ENCODE data around the gene GNAI2. TPM values are rescaled to one million over a fixed set of nuclear protein-coding genes. Genes with fewer than 3 reads are reported as not detected.
A peak's percentile ranks its signal among the peaks of the same experiment; 100 is the strongest.
"Not testable (repeated sequence)": the region's sequence is repeated elsewhere in the genome, so short reads cannot be mapped to it uniquely, and the experiment has no call there.

Gene GNAI2
- total RNA-seq, 3 donors from 2014 or later = 47.0 to 190 (median 96.4) TPM

DNA sequence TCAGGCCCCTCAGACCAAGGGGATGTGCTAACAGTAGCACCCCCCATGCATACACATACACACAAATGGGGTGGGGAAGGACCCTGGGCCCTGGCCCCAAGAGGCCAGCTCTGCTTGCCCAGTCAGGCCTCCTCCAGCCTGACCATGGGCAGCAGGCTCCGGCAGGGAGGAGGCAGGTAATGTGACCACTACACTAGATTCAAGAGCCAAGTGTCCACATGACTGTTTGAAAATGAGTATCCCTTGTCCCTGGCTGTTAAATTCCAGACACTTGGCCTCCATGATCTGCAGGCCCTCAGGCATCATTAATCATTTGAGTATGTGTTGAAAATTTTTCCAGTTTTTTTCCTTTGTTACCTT lies 13.9 kb upstream of the GNAI2 start:
- Histone ChIP-seq H3K4me3 (no peak overlapping the region), H3K9me3 (no peaks in the 10 kb centered on the region), H3K36me3 (ENCODE audit: low read depth) (no peaks in the 10 kb centered on the region), H3K4me1 (ENCODE audit: low read depth) (peaks cover 11% of the 10 kb centered on the region)
- DNase-seq = no peak
- TF ChIP-seq, protein P1, sequence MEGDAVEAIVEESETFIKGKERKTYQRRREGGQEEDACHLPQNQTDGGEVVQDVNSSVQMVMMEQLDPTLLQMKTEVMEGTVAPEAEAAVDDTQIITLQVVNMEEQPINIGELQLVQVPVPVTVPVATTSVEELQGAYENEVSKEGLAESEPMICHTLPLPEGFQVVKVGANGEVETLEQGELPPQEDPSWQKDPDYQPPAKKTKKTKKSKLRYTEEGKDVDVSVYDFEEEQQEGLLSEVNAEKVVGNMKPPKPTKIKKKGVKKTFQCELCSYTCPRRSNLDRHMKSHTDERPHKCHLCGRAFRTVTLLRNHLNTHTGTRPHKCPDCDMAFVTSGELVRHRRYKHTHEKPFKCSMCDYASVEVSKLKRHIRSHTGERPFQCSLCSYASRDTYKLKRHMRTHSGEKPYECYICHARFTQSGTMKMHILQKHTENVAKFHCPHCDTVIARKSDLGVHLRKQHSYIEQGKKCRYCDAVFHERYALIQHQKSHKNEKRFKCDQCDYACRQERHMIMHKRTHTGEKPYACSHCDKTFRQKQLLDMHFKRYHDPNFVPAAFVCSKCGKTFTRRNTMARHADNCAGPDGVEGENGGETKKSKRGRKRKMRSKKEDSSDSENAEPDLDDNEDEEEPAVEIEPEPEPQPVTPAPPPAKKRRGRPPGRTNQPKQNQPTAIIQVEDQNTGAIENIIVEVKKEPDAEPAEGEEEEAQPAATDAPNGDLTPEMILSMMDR (IDR thresholded peaks at IDR 0.05) = no peak
- intact Hi-C loops (cut with DNase I, micrococcal nuclease) = loop anchor here in 1 of 2 donors (10.0 kb wide), 1 partner anchor 53 kb away; the partner anchor contains the start of gene LSMEM2
- ATAC-seq = no peak

DNA sequence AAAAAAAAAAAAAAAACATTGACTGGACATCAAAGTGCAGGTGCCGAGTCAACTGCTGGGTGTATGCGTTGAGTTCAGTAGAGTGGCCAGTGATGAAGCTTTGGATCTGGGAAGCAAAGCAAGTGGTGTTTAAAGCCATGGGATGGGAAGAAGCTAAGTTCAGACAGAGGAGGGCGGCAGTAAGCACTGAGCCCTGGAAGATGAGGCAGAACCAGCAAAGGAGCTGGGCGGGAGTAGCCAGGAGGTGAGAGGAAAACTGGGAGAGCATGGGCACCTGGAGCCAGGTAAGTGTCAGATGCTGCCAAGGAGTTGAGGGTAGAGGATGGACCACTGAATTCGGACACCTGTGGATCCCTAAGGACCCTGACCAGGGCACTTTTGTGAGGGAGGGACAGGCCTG lies 11.4 kb upstream of the GNAI2 start:
- DNase-seq (no peak), ATAC-seq (no peak)
- TF ChIP-seq, protein P1 (IDR thresholded peaks at IDR 0.05) = no peak
- intact Hi-C loops (cut with DNase I, micrococcal nuclease) = loop anchor here (5.0 to 10.0 kb wide), 2 partner anchors 32 to 50 kb away; partner anchors contain the start of genes GNAT1 (in 1 of the 2) and LSMEM2 (in 1 of the 2)
- Histone ChIP-seq H3K36me3 (ENCODE audit: low read depth) (no peaks in the 10 kb centered on the region), H3K4me3 (no peak overlapping the region), H3K4me1 (ENCODE audit: low read depth) (peaks cover 12% of the 10 kb centered on the region), H3K9me3 (no peaks in the 10 kb centered on the region)

DNA sequence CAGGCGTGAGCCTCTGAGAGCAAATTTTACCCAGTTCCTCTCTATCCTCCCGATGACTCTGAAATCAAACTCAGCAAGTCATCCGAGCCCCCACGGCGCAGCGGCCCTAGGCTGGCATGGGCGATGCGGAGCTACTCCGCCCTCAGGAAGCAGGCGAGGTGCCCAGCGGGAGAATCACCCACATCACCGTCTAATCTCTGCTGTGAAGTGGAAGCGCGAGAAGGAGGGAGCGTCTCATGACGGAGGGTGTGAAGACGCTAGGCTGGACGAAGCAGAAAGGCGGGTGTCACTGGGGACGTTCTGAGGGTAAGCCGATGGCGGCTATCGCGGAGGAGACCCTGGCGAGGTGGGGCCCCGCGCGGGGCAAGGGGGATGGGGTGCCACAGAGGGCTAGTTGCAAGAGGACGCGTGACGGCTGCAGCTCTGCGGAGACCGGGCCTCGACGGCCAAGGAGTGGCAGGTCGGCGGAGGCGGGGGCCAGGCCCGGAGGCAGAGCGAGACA lies 9.1 kb upstream of the GNAI2 start:
- ATAC-seq (peak; percentile 39), DNase-seq (no peak)
- TF ChIP-seq, protein P1 (IDR thresholded peaks at IDR 0.05) = no peak
- no peaks in the 10 kb centered on the region for H3K36me3 ChIP-seq (ENCODE audit: low read depth)
- intact Hi-C loops (cut with DNase I, micrococcal nuclease) = loop anchor here (2.0 to 10.0 kb wide), 3 partner anchors 34 to 48 kb away; partner anchors contain the start of genes GNAT1 (in 1 of the 2) and LSMEM2 (in 1 of the 2)
- no peaks in the 10 kb centered on the region for H3K9me3 ChIP-seq
- H3K4me3 ChIP-seq = no peak overlapping the region
- H3K4me1 ChIP-seq (ENCODE audit: low read depth) = peaks cover 12% of the 10 kb centered on the region

DNA sequence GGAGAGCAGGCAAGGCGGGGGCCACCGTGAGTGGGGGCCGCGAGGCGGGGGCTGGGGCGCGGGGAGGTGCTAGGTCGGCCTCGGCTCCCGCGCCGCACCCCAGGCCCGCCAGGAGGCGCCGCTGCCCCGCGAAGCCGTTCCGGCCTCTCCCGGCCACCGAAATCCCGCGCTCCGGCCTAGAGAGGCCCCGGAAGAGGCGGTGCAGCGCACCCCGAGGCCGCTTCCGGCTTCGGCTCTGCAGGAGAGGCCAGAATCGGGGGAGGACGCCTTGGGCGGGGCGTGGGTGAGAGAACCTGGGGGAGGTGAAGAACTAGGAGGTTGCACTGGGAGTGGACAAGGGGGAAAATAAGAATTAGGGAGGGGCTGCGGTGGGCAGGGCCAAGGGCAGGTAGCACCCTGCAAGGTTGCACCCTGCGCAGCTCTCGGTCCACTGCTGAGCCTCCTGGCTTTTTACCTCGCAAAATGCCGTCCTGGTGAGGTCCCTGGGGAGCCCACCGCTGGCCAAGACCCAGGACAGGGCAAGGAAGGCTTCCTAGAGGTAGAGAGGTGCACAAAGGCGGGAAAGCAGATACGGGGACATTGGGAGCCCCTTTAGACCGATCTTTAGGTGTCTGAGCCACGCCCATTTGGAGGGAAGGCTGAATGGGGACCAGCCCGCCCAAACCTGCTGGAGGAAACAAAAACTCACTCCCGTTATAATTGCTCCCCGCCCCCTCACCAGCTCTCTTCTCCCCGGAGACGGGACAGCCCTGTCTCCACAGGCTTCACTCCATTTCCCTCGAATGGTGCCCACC lies 8.4 kb upstream of the GNAI2 start:
- H3K36me3 ChIP-seq (ENCODE audit: low read depth) = no peaks in the 10 kb centered on the region
- no peaks in the 10 kb centered on the region for H3K9me3 ChIP-seq
- peak overlapping the region; percentile 27 for H3K4me3 ChIP-seq
- peak; percentile 95 for ATAC-seq
- TF ChIP-seq, protein P1 (IDR thresholded peaks at IDR 0.05) = peak; percentile 84
- DNase-seq = peak; percentile 92 to 97 (median 96)
- intact Hi-C loops (cut with DNase I, micrococcal nuclease) = loop anchor here (2.0 to 10.0 kb wide), 3 partner anchors 35 to 47 kb away; partner anchors contain the start of genes GNAT1 (in 1 of the 2) and LSMEM2 (in 1 of the 2)
- peaks cover 12% of the 10 kb centered on the region for H3K4me1 ChIP-seq (ENCODE audit: low read depth)

DNA sequence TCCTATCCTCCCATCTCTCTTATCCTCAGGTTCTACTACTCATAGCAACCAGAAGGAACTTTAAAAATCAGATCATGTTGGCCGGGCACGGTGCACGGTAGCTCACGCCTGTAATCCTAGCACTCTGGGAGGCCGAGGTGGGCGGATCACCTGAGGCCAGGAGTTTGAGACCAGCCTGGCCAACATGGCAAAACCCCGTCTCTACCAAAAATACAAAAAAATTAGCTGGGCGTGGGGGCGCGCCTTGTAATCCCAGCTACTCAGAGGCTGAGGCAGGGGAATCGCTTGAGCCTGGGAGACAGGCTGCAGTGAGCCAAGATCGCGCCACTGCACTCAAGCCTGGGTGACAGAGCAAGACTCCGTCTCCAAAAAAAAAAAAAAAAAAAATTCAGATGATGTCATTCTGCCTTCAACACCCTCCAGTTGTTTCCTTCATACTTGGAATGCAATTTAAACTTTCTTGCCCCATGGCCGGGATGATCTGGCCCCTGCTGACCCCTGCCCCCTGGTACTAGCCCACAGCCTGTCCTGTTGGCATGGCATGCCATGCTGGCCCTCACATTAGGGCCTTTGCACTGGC lies 7.7 kb upstream of the GNAI2 start:
- peaks cover 12% of the 10 kb centered on the region for H3K4me1 ChIP-seq (ENCODE audit: low read depth)
- H3K4me3 ChIP-seq; ATAC-seq; H3K9me3 ChIP-seq; H3K36me3 ChIP-seq (ENCODE audit: low read depth): not testable (repeated sequence)
- intact Hi-C loops (cut with DNase I, micrococcal nuclease) = loop anchor here (5.0 to 10.0 kb wide), 2 partner anchors 36 to 47 kb away; partner anchors contain the start of genes GNAT1 (in 1 of the 2) and LSMEM2 (in 1 of the 2)
- DNase-seq = peak in 1 of 3 donors; percentile 44
